ENCODE results near the gene ERVH48-1. TPM values are rescaled to one million over a fixed set of nuclear protein-coding genes. Genes with fewer than 3 reads are reported as not detected.
"Not testable (repeated sequence)": the region's sequence is repeated elsewhere in the genome, so short reads cannot be mapped to it uniquely, and the experiment has no call there.

Gene ERVH48-1
- total RNA-seq, 1 donor from 2014 or later, result not detected

DNA sequence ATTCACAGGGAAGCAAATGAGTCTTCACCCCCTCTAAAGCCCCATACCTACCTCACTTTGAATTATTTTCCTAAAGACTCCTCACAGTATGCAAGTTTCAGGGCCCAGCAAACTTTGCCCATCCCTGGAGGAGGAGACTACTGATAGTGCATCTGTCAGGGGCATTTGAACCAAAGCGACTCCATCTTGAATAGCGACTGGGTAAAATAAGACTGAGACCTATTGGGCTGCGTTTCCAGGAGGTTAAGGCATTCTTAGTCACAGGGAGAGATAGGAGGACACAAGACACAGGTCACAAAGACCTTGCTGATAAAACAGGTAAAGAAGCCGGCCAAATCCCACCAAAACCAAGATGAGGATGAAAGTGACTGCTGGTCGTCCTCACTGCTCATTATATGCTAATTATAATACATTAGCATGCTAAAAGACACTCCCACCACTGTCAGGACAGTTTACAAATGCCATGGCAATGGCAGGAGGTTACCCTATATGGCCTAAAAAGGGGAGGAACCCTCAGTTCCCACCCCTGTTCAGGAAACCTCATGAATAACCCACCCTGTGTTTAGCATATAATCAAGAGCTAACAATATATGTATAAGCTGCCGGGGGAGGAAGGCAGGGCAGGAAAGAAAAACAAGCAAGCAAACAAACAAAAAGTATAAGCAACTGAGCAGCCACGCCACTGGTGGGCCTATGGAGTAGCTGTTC, 45.7 kb upstream of the ERVH48-1 start:
- TF ChIP-seq, protein P1, sequence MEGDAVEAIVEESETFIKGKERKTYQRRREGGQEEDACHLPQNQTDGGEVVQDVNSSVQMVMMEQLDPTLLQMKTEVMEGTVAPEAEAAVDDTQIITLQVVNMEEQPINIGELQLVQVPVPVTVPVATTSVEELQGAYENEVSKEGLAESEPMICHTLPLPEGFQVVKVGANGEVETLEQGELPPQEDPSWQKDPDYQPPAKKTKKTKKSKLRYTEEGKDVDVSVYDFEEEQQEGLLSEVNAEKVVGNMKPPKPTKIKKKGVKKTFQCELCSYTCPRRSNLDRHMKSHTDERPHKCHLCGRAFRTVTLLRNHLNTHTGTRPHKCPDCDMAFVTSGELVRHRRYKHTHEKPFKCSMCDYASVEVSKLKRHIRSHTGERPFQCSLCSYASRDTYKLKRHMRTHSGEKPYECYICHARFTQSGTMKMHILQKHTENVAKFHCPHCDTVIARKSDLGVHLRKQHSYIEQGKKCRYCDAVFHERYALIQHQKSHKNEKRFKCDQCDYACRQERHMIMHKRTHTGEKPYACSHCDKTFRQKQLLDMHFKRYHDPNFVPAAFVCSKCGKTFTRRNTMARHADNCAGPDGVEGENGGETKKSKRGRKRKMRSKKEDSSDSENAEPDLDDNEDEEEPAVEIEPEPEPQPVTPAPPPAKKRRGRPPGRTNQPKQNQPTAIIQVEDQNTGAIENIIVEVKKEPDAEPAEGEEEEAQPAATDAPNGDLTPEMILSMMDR (IDR thresholded peaks at IDR 0.05), result no peak

DNA sequence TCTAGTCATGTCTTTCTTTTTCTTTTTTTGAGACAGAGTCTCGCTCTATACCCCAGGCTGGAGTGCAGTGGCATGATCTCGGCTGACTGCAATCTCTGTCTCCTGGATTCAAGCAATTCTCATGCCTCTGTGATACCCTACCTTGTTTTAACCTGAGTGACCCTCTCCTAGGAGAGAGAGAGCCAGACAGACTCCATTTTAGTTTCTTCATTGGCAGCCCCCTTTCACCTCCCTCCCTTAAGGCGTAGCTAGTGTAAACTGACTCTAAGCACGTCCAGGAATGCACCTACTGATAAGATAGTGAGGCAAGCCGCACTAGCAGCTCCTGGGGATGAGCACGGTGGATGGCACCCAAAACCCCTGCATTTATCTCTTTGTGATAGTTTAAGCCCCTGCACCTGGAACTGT, 43.8 kb upstream of the ERVH48-1 start:
- H3K36me3 Mint-ChIP-seq (ENCODE audit: unreplicated experiment), result no peaks in the 10 kb centered on the region
- H3K9me3 Mint-ChIP-seq (ENCODE audit: unreplicated experiment), result no peaks in the 10 kb centered on the region
- H3K4me3 Mint-ChIP-seq (ENCODE audit: unreplicated experiment), result no peak overlapping the region
- DNase-seq (ENCODE audit: extremely low spot score, unreplicated experiment), result no peak
- H3K27me3 Mint-ChIP-seq (ENCODE audit: unreplicated experiment), result no peaks in the 10 kb centered on the region
- no peaks in the 10 kb centered on the region for H3K4me1 Mint-ChIP-seq (ENCODE audit: unreplicated experiment)
- TF ChIP-seq, protein P1 (IDR thresholded peaks at IDR 0.05), result no peak
- no peak overlapping the region for H3K27ac Mint-ChIP-seq (ENCODE audit: unreplicated experiment)

More for the DNA sequence above, 45.7 kb upstream of the ERVH48-1 start:
- H3K27me3 Mint-ChIP-seq (ENCODE audit: unreplicated experiment), result no peaks in the 10 kb centered on the region
- H3K36me3 Mint-ChIP-seq (ENCODE audit: unreplicated experiment), result no peaks in the 10 kb centered on the region
- no peak for DNase-seq (ENCODE audit: extremely low spot score, unreplicated experiment)
- H3K4me3 Mint-ChIP-seq (ENCODE audit: unreplicated experiment), result no peak overlapping the region
- no peaks in the 10 kb centered on the region for H3K9me3 Mint-ChIP-seq (ENCODE audit: unreplicated experiment)
- no peak overlapping the region for H3K27ac Mint-ChIP-seq (ENCODE audit: unreplicated experiment)
- H3K4me1 Mint-ChIP-seq (ENCODE audit: unreplicated experiment), result peaks cover 5% of the 10 kb centered on the region

DNA sequence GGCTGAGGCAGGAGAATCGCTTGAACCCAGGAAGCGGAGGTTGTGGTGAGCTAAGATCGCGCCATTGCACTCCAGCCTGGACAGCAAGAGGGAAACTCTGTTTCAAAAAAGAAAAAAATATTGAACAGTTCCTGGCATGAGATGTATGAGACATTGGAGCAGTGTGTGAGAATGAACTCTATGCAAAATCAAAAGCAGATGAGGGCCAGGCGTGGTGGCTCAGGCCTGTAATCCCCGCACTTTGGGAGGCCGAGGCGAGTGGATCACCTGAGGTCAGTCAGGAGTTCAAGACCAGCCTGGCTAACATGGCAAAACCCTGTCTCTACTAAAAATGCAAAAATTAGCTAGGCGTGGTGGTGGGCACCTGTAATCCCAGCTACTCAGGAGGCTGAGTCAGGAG, 42.2 kb upstream of the ERVH48-1 start:
- H3K4me1 Mint-ChIP-seq (ENCODE audit: unreplicated experiment); H3K27ac Mint-ChIP-seq (ENCODE audit: unreplicated experiment); H3K9me3 Mint-ChIP-seq (ENCODE audit: unreplicated experiment); H3K27me3 Mint-ChIP-seq (ENCODE audit: unreplicated experiment); H3K36me3 Mint-ChIP-seq (ENCODE audit: unreplicated experiment); H3K4me3 Mint-ChIP-seq (ENCODE audit: unreplicated experiment); DNase-seq (ENCODE audit: extremely low spot score, unreplicated experiment): not testable (repeated sequence)

DNA sequence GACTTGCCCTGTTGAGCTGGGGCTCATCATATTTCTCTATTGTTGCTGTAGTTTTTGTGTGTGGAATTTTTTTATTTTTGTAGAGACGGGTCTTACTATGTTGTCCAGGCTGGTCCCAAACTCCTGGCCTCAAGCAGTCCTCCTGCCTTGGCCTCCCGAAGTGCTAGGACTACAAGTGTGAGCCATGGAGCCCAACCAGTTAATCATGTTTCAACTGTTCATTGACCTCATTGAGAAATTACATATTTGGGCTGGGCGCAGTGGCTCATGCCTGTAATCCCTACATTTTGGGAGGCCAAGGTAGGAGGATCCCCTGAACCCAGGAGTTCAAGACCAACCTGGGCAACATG, 39.8 kb upstream of the ERVH48-1 start:
- Mint-ChIP-seq H3K4me3 (ENCODE audit: unreplicated experiment) (no peak overlapping the region), H3K4me1 (ENCODE audit: unreplicated experiment) (no peaks in the 10 kb centered on the region), H3K27ac (ENCODE audit: unreplicated experiment) (no peak overlapping the region), H3K9me3 (ENCODE audit: unreplicated experiment) (no peaks in the 10 kb centered on the region), H3K27me3 (ENCODE audit: unreplicated experiment) (no peaks in the 10 kb centered on the region), H3K36me3 (ENCODE audit: unreplicated experiment) (no peaks in the 10 kb centered on the region)
- TF ChIP-seq, protein P1 (IDR thresholded peaks at IDR 0.05), result no peak
- no peak for DNase-seq (ENCODE audit: extremely low spot score, unreplicated experiment)

GRCh38 chr21:42964546-42965210, 39.2 kb upstream of the ERVH48-1 start:
- Mint-ChIP-seq H3K4me1 (ENCODE audit: unreplicated experiment) (no peaks in the 10 kb centered on the region), H3K9me3 (ENCODE audit: unreplicated experiment) (no peaks in the 10 kb centered on the region), H3K27ac (ENCODE audit: unreplicated experiment) (no peak overlapping the region), H3K4me3 (ENCODE audit: unreplicated experiment) (no peak overlapping the region), H3K27me3 (ENCODE audit: unreplicated experiment) (no peaks in the 10 kb centered on the region), H3K36me3 (ENCODE audit: unreplicated experiment) (no peaks in the 10 kb centered on the region)
- TF ChIP-seq, protein P1 (IDR thresholded peaks at IDR 0.05), result no peak
- DNase-seq (ENCODE audit: extremely low spot score, unreplicated experiment), result no peak
